NCI-H748 (cell line): ENCODE measurements around the gene KRT35.
"Not testable (repeated sequence)": the region's sequence is repeated elsewhere in the genome, so short reads cannot be mapped to it uniquely, and the experiment has no call there.

Source experiments
- DNase-seq: peaks from one replicate; lab custom pipeline; 2025; ENCODE audit not compliant: unreplicated experiment; lab: John Stamatoyannopoulos, UW

The KRT35 gene

DNA sequence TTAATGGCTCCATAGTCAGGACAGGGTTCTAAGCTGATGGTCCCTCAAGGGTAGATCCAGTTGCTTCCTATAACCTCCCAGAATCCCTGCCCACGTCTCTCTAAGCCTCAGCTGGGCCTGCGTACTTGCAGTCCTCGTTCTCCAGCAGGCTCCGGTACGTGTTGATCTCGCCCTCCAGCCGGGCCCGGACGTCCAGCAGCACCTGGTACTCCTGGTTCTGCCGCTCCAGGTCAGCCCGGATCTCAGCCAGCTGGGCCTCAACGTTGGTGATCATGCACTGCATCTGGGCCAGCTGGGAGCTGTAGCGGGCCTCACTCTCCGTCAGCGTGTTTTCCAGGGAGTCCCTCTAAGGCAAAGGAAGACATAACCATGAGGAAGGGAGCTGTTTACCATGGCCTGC lies 18.2 kb downstream of the KRT35 start:
- DNase-seq, result no peak

GRCh38 chr17:41457676-41458075 lies 23.3 kb downstream of the KRT35 start:
- no peak for DNase-seq

DNA sequence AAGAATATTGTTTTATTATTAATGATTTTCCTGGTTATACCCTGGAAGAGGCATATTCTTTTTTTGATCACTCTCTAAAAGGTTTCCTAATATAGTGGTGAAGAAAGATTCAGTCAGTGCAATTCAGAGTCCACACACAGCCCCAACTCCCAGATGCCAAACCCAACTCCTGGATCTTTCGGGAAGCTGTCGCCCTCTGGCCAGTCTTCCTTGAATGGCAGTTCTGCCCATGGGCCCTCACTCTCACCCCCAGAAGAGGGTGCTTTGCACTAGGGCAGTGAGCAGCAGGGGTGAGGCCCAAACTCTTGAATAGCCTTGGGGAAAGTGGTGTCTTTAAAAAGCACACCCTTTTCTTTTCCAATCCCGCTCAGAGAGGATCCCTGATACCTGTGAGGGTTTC lies 24.7 kb downstream of the KRT35 start:
- no peak for DNase-seq

GRCh38 chr17:41455236-41455635 lies 25.7 kb downstream of the KRT35 start:
- DNase-seq, result no peak

- no peak for DNase-seq
These were observed 27.9 kb downstream of the KRT35 start for GRCh38 chr17:41453066-41453465.

- no peak for DNase-seq
These were observed 28.7 kb downstream of the KRT35 start for GRCh38 chr17:41452281-41452680.

GRCh38 chr17:41451154-41451728 lies 29.7 kb downstream of the KRT35 start:
- no peak for DNase-seq

DNA sequence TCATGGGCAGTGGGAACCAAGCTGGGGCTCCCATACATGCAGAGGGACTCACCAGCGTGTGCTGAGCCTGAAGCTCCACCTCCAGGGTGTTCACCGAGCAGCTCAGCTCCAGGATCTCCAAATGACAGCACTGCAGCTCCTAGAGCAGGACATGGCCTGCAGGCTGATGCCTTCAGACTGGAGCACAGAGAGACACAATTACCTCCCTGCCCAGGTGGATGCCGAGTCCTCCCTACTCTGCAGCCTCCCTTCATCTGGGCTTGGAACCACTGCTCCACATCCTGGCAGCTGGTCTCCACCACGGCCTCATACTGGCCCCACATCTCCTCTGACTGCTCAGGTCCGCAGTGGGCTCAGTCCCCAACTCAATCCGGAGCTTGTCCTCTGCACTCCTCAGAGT lies 31.9 kb downstream of the KRT35 start:
- no peak for DNase-seq

DNA sequence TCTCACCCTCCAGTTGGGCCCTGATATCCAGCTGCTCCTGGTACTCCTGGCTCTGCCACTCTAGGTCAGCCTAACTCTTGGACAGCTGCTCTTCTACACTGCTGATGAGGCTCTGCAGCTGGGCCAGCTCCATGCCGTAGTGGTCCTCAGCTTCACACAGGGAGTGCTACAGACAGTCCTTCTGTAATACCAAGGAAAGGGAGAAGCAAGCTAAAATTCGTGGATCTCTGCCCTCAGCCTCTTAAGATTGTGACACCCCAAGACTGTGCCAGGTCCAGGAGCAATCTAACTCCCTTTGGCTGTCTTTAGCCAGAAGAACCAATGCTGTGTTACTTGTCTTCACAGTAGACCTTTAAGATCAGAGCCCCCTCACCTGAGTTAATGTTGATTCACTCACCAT lies 32.4 kb downstream of the KRT35 start:
- no peak for DNase-seq

DNA sequence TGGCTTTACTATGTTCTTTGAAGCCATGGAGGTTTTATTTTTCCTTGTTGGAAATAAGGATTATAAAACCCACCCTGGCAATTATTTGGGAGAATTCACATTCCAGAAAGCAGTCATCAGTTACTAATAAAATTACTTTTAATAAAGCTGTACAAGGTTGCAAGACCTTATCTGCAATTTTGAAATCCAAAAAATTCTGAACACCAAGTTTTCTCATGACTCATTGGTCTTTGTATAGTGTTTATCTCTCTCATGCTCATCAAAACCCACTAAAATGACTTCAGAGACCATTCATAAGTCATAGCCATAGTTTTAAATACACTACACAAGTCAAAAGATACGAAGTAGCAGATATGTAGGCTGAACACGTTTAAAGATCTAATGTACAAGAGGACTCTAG lies 34.1 kb downstream of the KRT35 start:
- no peak for DNase-seq

- no peak for DNase-seq
These were observed 36.3 kb downstream of the KRT35 start for GRCh38 chr17:41444640-41445039.

GRCh38 chr17:41444186-41444585 lies 36.8 kb downstream of the KRT35 start:
- no peak for DNase-seq

DNA sequence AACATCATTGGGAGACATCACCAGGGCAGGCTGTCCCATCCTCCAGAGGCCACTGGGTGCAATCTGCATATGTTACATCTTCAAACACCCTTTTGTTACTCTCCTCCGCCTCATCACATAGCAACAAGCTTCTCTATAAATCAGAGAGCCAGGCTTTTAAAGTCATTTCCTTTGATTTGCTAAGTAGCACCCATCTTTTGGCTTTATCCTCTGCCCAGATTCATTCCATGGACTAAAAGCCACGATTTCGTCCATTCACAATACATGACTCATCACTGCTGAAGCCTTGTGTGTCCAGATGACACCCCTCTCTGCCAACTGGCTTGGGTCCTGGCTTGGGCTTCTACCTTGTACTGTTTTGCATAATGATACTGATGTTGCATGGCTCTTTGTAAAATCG lies 38.2 kb downstream of the KRT35 start:
- no peak for DNase-seq

DNA sequence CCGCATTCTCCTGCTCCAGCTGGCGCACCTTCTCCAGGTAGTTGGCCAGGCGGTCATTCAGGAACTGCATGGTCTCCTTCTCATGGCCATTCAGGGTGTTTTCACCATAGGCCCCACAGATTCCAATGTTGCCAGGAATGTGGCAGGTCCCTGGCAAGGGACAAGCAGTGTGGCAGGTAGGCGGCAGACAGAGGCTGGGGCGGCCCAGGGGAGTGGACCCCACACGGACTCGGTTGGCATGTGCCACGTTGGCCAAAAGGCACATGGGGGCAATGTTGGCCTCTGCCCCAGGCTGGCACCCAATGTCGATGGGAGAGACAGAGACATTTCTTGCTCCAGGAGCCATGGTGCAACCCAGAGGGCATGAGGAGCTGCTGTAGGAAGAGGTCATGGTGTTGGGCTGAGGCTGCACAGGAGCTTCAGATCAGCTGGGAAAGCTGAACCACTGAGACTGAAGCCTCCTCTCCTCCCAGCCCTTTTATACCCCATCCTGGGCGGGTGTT lies 40.4 kb downstream of the KRT35 start, which contains the start of gene KRT38:
Gene KRT38 (minus strand): TSS at position 453 of the 503 bp plus-strand sequence. CDS start 62 bp downstream, at position 391.
- DNase-seq, result no peak

DNA sequence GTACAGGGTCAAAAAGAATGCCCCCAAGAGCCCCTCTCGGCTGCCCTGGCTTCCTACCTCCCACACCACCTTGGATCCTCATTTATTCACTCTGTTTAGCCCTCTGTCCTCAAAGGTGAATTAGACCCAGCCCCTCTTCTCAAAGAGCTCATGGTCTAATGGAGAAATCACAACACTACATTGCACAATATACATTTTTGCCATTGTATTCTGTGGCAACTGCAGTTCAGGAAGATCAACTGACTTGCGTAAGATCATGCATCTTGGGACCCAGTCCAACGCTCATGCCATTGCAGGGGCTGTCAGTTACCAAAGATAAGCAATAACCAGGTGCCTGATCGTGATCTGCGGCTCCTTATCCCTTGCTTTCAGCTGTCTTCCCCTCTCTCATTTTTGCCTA lies 41.6 kb downstream of the KRT35 start:
- no peak for DNase-seq

- DNase-seq, result no peak
These were observed 43.2 kb downstream of the KRT35 start for GRCh38 chr17:41437769-41438168.

GRCh38 chr17:41437254-41437653 lies 43.7 kb downstream of the KRT35 start:
- DNase-seq, result no peak

DNA sequence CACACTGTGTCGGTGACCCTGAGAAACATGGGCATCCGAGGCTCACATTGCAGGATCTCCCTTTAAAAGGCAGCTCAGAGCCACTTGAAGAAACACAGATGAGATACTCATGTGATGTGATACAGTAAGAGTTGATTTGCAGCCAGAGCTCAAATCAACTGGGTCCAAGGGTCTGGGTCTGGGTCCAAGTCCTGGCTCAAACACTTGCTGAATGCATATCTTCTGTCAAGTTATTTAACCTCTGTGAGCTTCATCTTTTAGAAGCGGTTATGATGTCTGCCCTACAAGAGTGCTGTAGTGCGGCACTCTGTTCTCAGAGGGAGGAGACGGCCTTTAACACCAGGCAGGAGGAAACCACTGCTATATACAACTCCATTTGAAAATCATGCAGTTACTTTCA lies 46.5 kb downstream of the KRT35 start:
- no peak for DNase-seq

DNA sequence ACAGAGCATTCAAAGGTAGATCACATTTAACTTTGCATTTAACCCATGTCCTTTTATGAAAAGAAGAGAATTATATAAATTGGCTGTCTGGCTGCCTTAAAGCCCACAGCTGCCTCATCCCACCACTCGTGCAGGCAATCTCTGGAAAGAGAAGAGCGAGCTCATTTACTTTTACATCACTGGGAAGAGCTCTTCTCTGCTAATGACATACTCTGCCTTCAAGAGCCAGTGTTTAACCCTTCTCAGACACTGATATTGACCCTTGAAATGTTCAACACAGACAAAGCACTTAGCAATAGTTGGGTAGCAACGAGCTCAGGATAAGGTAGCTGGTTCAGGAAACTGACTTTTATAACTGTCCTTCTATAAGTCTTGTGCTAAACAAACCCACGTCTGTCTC lies 46.9 kb downstream of the KRT35 start:
- no peak for DNase-seq

DNA sequence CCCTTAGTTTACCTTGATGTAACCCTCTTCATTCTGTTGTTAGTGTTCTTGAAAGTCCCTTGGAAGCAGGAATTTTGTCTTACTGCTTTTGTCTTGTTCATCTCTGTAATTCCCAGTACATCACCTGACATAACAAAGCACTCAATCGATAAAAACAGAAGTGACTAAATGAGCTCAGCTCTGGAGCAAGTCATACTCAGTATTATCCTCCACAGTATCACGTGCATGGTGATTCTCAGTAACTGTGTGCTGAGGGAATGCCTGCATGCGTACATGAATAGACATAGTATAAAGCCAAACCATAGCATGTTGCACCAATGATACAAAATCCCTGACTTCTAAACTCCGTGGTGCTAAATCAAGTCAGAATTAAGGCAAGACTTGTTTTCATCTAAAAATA lies 47.4 kb downstream of the KRT35 start:
- DNase-seq, result no peak

DNA sequence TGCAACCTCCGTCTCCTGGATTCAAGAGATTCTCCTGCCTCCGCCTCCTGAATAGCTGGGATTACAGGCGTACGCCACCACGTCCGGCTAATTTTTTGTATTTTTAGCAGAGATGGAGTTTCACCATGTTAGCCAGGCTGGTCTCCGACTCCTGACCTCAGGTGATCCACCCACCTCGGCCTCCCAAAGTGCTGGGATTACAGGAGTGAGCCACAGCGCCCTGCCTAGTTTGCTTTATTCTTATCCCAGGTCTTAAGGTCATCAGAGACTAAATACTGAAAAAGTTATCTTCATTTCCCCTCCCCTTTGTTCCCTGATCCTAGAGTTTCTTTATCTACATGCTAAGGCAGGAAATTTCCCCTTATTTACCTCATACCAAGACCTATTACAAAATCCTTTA lies 50.6 kb downstream of the KRT35 start:
- not testable (repeated sequence) for DNase-seq

DNA sequence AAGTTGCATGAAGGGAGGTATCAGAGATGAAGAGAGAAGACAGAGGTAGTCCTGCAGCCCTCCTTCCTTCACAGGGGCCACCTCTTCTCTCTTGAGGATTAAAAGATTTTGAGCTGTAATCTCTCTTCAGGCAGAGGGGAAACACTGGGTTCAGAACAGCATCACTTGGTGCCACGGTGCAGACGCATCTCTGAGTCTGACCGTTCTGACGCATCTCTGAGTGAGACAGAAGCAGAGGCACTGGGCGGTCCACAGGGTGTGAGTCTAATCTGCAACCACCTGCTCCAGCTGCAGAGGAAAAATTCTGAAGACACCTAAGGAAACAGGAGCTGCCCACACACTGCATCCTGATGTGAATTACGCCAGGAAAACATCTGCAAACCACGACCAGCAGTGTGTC lies 51.3 kb downstream of the KRT35 start:
- DNase-seq, result no peak

GRCh38 chr17:41428591-41429291 lies 52.2 kb downstream of the KRT35 start:
- DNase-seq, result no peak
